Cardiac septum (tissue), 1 donor: Measurements from ENCODE around the gene DOCK9. TPM values are rescaled to one million over a fixed set of nuclear protein-coding genes. Genes with fewer than 3 reads are reported as not detected.

Experiments used
- DNase-seq: peaks from one replicate; pipeline ENCODE4 v3.0.0-alpha.2; 2020; ENCODE audit warnings: low spot score
- intact Hi-C: fragments of 100-400 bp; cut with DNase I; formaldehyde crosslinking; loops from one replicate; pipeline ENCODE4 v1.14.0; 2022
- total RNA-seq: library from RNA; stranded (reverse); fragmentation: NEBNext Ultra II Directional; extraction: Animal tissue kit (Norgen Biotek cat#: 25700); gene quantifications from one replicate; pipeline ENCODE4 v1.2.1, GENCODE V29; 2021
- donor health status: DM: no; HTN: no; CAD: no.

The DOCK9 gene
- total RNA-seq, 1 donor from 2014 or later: 30.6 TPM

DNA sequence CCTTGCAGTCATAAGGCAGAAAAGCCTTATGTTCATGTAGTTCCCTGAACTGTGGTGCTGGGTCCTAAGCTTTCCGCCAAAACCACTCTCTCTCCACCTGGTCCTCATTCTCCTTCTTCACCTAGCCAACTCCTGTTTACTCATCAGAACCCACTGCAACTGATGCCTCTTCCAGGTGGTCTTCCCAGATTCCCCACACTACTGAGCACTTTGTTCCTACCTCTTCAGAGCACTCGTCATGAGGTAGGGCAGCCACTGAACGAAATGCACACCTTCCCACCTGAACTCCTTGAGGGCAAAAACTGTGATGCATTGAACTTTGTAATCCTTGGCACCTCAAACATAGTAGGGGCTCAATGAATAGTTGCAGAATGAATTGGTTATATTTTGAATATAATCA is 100.4 kb downstream of the DOCK9 start:
- no peak for DNase-seq
- intact Hi-C loops: no loop called here

- intact Hi-C loops: no loop called here
- no peak for DNase-seq
These were observed 102.6 kb downstream of the DOCK9 start for GRCh38 chr13:98875146-98875729.

DNA sequence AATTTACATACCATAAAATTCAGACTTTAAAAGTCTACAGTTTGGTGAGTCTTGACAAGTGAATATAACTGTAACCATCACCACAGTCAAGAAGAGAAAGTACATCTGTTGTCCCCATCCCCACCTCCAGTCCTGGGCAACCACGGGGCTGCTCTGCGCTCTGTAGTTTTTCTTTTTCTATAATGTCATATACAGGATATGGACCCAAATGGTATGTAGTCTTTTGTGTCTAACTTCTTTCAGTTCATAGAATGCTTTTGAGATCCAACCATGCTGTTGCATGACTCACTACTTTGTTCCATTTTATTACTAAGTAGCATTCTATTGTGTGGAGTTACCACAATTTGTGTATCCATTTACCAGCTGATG is 103.9 kb downstream of the DOCK9 start:
- no peak for DNase-seq
- intact Hi-C loops: no loop called here

GRCh38 chr13:98873377-98874028 is 104.4 kb downstream of the DOCK9 start:
- no peak for DNase-seq
- intact Hi-C loops: no loop called here

DNA sequence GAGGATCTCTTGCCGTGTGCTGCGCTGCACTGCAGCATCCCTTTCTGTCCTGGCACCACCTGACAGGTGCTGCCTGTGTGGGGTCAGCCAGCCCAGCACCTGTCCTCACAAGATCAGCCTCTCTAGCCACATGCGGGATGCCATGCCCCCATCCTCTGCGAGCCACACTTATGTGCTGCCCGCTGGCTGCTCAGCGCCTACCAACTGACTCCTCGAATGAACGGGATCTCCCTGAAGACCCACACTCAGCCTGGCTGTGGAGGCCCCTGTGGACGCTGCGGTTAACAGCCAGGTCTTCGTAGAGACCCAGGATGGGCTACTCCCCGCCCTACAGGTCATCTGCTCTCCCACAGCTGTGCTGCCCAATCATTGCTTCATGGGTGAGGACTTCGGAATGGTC is 106.1 kb downstream of the DOCK9 start:
- intact Hi-C loops: no loop called here
- no peak for DNase-seq

- no peak for DNase-seq
- intact Hi-C loops: no loop called here
These were observed 108.3 kb downstream of the DOCK9 start for GRCh38 chr13:98869408-98870090.

DNA sequence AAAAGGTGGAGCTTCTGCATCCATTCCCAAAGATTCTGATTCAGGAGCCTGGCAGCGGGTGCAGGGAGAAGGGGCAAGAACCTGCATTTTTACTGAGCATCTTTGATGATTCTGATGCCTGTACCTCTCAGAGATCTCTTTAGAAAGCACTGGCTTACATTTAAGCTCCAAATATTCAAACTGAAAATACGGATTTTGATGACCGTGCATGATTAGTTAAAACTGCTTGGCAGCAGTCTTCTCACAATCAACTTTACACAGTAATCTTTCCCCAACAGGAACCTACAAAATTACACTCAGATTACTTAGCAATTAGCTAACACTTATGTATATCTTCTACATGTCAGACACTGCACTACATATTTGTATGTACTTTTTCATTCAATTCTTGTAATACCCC is 108.9 kb downstream of the DOCK9 start:
- intact Hi-C loops: no loop called here
- no peak for DNase-seq

DNA sequence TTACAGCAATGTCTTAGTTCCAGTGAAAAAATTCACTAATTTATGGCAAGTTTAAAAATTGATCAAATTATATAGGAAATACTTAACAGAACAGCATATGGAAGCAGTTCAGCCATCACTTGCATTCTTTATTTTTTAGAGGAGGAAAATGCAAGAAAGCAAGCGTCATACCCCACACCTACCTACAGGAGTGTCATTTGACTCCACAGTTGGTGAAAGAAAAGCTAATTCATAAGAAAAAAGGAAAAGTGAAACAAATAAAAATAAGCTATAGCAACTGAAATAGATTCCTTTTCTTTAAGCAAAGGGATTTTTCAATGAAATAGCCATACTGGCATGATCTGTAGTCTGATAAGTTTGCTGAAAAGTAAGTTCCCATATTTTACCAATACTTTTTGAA is 111.0 kb downstream of the DOCK9 start:
- intact Hi-C loops: no loop called here
- no peak for DNase-seq

GRCh38 chr13:98860491-98860890 is 117.4 kb downstream of the DOCK9 start:
- DNase-seq: no peak
- intact Hi-C loops: no loop called here

- intact Hi-C loops: no loop called here
- no peak for DNase-seq
These were observed 119.7 kb downstream of the DOCK9 start for GRCh38 chr13:98858191-98858590.

- intact Hi-C loops: no loop called here
- DNase-seq: no peak
These were observed 120.9 kb downstream of the DOCK9 start for GRCh38 chr13:98856983-98857382.

DNA sequence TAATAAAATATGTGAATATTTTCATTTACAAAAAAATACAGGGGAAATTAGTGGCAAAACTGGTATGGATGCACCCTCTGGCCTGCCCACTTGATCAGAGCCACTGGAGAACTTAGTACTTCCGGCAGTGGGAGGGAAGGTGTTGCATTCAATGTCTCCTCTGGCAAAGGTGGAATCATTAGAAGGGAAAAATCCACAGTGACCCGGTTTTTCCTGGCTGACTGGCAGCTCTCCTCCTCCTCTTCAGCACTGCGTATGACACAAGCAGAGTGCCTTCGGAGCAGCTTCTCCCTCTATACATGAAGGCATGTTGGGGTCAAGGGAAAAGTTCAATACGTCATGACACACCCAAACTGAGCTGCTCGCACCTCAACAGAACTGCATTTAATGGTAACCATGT is 123.4 kb downstream of the DOCK9 start:
- no peak for DNase-seq
- intact Hi-C loops: no loop called here

- no peak for DNase-seq
- intact Hi-C loops: no loop called here
These were observed 124.1 kb downstream of the DOCK9 start for GRCh38 chr13:98853771-98854221.

DNA sequence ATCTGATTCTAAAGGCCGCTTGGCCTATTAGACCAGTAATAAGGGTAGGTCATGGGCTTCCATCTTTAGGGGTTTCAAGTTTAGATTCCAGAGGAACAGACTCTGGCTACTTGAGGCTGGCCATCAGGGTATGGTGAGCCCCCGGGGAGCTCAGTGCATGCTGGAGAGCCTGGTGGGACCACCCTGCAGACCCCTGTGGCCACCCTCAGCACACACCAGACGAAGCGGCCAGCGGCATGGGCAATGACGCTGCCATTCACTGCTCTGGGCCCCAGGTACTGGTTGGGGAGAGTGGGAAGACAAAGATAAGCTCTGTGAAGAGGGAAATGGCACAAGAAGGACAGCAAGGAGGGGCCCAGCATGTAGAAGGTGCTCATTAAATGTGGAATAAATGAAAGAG is 126.6 kb downstream of the DOCK9 start:
- intact Hi-C loops: no loop called here
- DNase-seq: no peak

DNA sequence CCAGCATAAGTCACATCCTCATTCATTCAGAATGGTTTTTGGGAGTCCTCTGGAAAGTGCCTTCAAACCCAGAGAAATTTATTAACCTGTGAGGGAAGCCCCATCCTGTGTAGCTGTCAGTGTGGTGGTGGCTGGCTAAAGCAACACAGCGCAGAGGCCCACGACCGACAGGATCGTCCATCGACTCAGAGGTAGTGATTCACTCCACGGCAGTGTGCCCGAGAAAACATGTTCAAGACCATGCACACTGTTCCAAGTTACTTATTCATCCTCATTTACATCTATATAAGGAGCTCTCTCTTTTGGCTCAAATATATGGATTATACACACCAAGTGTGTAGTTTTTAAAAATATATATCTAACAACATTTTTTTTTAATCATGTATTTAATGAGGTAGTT is 129.1 kb downstream of the DOCK9 start:
- intact Hi-C loops: loop anchor here (10.0 kb wide), 1 partner anchor 404 kb away; no protein-coding TSS in a partner anchor
- DNase-seq: no peak

DNA sequence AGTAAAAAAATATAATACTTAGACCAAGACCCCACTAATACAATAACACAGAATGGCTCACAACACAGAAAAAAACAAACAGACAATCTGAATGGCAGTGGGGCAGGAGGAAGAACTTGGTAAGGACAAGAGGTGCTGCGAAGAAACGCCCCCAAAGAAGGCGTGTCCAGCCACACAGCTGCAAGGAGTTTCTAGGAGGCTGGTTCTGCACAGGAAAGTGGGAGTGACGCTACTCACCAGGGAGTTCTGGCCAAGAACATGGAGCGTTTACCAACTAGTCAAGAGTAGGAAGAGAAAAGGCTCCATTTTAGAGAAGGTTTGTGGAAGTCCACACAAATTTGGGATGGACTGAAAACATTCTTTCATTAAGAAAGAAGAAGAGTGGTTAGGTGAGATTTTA is 130.1 kb downstream of the DOCK9 start:
- intact Hi-C loops: loop anchor here (10.0 kb wide), 1 partner anchor 403 kb away; no protein-coding TSS in a partner anchor
- no peak for DNase-seq

DNA sequence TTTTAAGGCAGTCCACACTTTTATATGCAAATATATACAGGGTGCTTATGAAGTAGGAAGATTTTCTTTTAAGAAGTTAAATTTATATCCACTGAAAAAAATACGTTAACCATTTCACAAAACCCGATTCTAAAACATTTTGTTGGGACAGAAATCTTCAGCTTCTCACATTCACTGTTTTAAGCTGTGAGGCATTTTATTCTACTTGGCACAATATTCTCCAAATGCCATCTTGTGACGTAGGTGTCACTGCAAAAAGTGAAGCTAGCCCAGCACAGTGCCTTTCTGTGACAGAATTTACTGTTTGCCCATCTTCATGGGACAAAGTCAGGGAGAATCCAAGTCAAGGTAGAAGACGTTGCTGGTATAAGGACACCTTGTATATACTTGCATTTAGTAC is 130.9 kb downstream of the DOCK9 start:
- intact Hi-C loops: loop anchor here (10.0 kb wide), 1 partner anchor 402 kb away; no protein-coding TSS in a partner anchor
- no peak for DNase-seq

DNA sequence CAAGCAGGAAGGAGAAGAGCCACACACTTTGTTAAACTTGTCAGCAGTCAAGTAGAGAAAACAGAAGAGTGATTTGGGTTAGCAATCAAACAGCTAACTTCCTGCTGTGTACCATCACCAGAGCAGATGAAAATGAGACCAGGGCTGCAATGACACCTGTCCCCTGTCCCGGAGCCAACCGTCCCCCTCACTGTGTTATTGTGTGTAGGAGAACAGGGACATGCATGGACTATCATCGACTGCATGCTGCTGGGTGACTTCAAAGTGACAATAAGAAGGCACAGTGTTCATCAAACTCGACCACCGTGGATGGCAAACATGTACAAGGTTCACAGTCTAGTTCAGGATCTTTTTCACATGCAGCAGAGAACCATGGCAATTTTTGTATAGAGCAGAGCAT is 131.3 kb downstream of the DOCK9 start:
- intact Hi-C loops: loop anchor here (10.0 kb wide), 1 partner anchor 402 kb away; no protein-coding TSS in a partner anchor
- DNase-seq: no peak

DNA sequence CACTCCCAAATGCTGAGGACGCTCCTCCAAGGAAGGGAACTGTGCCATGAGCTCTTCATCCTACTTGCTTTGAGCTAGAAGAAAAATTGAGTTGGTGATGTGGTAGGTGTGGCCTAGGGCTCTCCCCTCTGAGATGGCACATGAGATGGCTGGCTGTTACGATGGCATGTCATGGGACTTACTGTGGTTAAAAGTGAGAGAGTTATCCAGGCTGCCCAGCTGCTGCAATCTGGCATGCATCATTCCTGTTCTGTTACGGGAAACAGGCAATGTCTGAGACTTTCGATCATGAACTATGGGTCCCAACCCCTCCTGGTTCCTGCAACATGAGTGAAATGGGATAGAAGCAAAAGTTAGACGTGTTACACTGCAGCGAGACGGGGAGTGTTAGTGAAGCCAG is 132.1 kb downstream of the DOCK9 start:
- intact Hi-C loops: loop anchor here (10.0 kb wide), 1 partner anchor 401 kb away; no protein-coding TSS in a partner anchor
- no peak for DNase-seq

DNA sequence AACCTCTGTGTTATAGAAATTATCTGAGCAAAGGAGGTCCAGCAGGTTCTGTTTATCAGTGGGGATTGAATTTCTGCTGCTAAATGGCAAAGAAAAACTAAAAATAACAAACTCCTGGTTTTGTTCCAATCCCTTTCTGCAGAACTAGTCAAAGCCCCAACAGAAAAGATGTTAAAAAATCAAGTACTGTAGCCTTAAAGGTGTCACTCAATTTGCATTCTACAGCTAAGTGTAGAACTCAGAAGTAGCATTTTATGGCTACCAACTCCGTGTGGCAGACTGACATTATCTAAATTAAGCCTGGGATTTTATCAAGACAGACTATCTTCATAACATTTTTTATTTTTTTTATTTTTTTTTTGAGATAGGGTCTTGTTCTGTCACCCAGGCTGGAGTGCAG is 133.8 kb downstream of the DOCK9 start:
- intact Hi-C loops: loop anchor here (5.0 to 10.0 kb wide), 3 partner anchors 172 to 399 kb away; no protein-coding TSS in a partner anchor
- no peak for DNase-seq

GRCh38 chr13:98843482-98843877 is 134.4 kb downstream of the DOCK9 start:
- DNase-seq: no peak
- intact Hi-C loops: loop anchor here (5.0 to 10.0 kb wide), 3 partner anchors 171 to 399 kb away; no protein-coding TSS in a partner anchor
